Gastrocnemius medialis (tissue), 4 donors: ENCODE measurements around the gene FEV. TPM values are rescaled to one million over a fixed set of nuclear protein-coding genes. Genes with fewer than 3 reads are reported as not detected.

Experiments used
- ATAC-seq, 2 donors: fragments of 150-250 bp; one replicate each; pipeline ENCODE4 v1.9.1; 2016
- DNase-seq, 2 donors: peaks; one replicate each; pipeline ENCODE4 v3.0.0-alpha.2; 2019
- H3K27ac ChIP-seq, 4 donors: fragments of 200-600 bp; sonication (generic); 1 replicate in 1 of 4; 2 replicates in 3 of 4; pipeline ENCODE4 v1.5.1; 2016 to 2018; ENCODE audit warnings: mild to moderate bottlenecking in 2 of 4, moderate library complexity in 1 of 4
- H3K27me3 ChIP-seq, 3 donors: fragments of 200-600 bp; sonication (generic) in 2 of 3; 1 replicate in 1 of 3; 2 replicates in 2 of 3; pipeline versions ENCODE4 v1.5.1 to v1.6.0; 2016 to 2019; ENCODE audit warnings: mild to moderate bottlenecking in 1 of 3, moderate library complexity in 1 of 3
- H3K36me3 ChIP-seq, 2 donors: fragments of 200-600 bp; sonication (generic) in 1 of 2; one replicate each; pipeline ENCODE4 v1.5.1; 2017 to 2018
- H3K4me1 ChIP-seq, 2 donors: fragments of 200-600 bp; sonication (generic) in 1 of 2; one replicate each; pipeline ENCODE4 v1.5.1; 2016 to 2017; ENCODE audit warnings: mild to moderate bottlenecking in 2 of 2
- H3K4me3 ChIP-seq, 4 donors: fragments of 200-600 bp; sonication (generic) in 3 of 4; 1 replicate in 1 of 4; 2 replicates in 3 of 4; pipeline ENCODE4 v1.5.1; 2016 to 2019; ENCODE audit warnings: mild to moderate bottlenecking in 2 of 4
- H3K9me3 ChIP-seq, 3 donors: fragments of 200-600 bp; sonication (generic) in 2 of 3; 1 replicate in 1 of 3; 2 replicates in 2 of 3; pipeline ENCODE4 v1.5.1; 2016 to 2019
- POLR2A ChIP-seq, 2 donors: fragments of 450-650 bp; IDR thresholded peaks; one replicate each; pipeline ENCODE4 v1.6.1; 2017; ENCODE audit warnings: antibody characterized with exemption in 2 of 2, mild to moderate bottlenecking in 2 of 2, moderate library complexity in 2 of 2
- in situ Hi-C, 4 donors: fragments of 200-750 bp; cut with MboI; loops; one replicate each; pipeline versions ENCODE4 v1.15.0 to v1.8.0; 2017; ENCODE audit warnings: low sequenced_read_pairs in 4 of 4
- intact Hi-C: fragments of 100-400 bp; cut with DNase I; formaldehyde crosslinking; loops from one replicate; pipeline ENCODE4 v1.15.1; 2023; ENCODE audit warnings: low total_unique reads
- total RNA-seq, 4 donors: library from RNA; depleted of rRNA; stranded (reverse); fragments of >200 nt; gene quantifications; one replicate each; pipeline versions ENCODE4 v1.1.0 to v1.2.3, GENCODE V29; 2016
- TF ChIP-seq, protein P1 (sequence below), 5 experiments: fragments of 450-650 bp in 3 of 5; fragments of 200-600 bp in 2 of 5; sonication (generic) in 2 of 5; IDR thresholded peaks in 4 of 5; conservative IDR thresholded peaks in 1 of 5; 1 replicate in 4 of 5; 2 replicates in 1 of 5; pipeline ENCODE4 v1.5.1; 2016 to 2019; ENCODE audit warnings: antibody characterized with exemption in 5 of 5, mild to moderate bottlenecking in 3 of 5, moderate library complexity in 3 of 5

FEV gene
- total RNA-seq, 4 donors from 2014 or later: not detected

DNA sequence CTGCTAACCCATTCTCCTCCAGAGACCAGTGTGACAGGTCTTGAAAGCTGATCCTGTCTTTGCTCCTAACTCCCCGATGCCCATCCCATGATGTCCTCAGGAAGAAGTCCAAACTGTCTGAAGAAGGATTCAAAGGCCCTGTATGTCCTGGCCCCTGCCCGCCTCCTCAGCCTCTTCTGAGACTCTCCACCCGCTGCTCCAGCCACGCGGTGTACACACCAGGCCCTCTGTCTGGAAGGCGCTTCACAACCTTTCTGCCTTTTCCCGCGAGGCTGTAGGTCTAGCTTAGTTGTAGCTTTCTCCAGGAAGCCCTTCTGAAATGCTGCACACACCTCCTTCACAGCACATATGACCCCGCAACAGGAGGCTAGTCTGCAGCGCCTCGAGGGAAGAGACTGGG, 31.7 kb upstream of the FEV start:
- DNase-seq (no peak), ATAC-seq (no peak)
- no peak overlapping the region for H3K4me3 ChIP-seq
- no peaks in the 10 kb centered on the region for H3K4me1 ChIP-seq
- H3K27me3 ChIP-seq: no peaks in the 10 kb centered on the region
- in situ Hi-C loops: loop anchor here in 1 of 4 donors (25.0 kb wide), 1 partner anchor 296 kb away; the partner anchor contains the start of gene PTPRN
- no peaks in the 10 kb centered on the region for H3K36me3 ChIP-seq
- intact Hi-C loops: no loop called here
- no peak overlapping the region for H3K27ac ChIP-seq
- H3K9me3 ChIP-seq: no peaks in the 10 kb centered on the region
- no peak for TF ChIP-seq POLR2A (IDR thresholded peaks at IDR 0.05)
- TF ChIP-seq, protein P1, sequence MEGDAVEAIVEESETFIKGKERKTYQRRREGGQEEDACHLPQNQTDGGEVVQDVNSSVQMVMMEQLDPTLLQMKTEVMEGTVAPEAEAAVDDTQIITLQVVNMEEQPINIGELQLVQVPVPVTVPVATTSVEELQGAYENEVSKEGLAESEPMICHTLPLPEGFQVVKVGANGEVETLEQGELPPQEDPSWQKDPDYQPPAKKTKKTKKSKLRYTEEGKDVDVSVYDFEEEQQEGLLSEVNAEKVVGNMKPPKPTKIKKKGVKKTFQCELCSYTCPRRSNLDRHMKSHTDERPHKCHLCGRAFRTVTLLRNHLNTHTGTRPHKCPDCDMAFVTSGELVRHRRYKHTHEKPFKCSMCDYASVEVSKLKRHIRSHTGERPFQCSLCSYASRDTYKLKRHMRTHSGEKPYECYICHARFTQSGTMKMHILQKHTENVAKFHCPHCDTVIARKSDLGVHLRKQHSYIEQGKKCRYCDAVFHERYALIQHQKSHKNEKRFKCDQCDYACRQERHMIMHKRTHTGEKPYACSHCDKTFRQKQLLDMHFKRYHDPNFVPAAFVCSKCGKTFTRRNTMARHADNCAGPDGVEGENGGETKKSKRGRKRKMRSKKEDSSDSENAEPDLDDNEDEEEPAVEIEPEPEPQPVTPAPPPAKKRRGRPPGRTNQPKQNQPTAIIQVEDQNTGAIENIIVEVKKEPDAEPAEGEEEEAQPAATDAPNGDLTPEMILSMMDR (IDR thresholded peaks at IDR 0.05 in 4 of 5, conservative IDR thresholded peaks at IDR 0.05 in 1 of 5): no peak

DNA sequence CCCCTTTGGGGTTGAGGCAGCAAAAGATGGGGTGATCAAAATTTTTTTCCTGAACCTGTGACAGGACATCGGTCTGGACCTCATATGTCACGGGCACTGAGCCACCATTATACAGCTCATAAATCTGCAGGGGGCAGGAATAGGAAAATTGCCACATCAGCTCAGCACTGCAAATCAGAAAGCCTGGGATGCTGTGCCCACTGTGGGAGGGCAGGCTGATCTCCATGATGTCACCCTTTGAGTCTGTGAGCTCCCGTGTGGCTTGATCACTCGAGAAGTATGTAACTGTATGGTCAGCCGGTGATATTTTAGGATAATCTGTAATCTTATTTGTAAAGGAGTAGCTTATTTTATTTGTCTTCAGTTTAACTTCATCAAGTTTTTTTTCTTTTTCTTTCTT, 25.9 kb upstream of the FEV start:
- H3K4me3 ChIP-seq: no peak overlapping the region
- no peaks in the 10 kb centered on the region for H3K36me3 ChIP-seq
- ATAC-seq: no peak
- in situ Hi-C loops: loop anchor here in 1 of 4 donors (25.0 kb wide), 1 partner anchor 301 kb away; the partner anchor contains the start of gene PTPRN
- no peak for TF ChIP-seq POLR2A (IDR thresholded peaks at IDR 0.05)
- TF ChIP-seq, protein P1 (IDR thresholded peaks at IDR 0.05 in 4 of 5, conservative IDR thresholded peaks at IDR 0.05 in 1 of 5): no peak
- intact Hi-C loops: no loop called here
- no peak overlapping the region for H3K27ac ChIP-seq
- no peaks in the 10 kb centered on the region for H3K9me3 ChIP-seq
- no peaks in the 10 kb centered on the region for H3K4me1 ChIP-seq
- DNase-seq: no peak
- peaks cover 3 to 15% (median 10%) of the 10 kb centered on the region in 3 donors for H3K27me3 ChIP-seq

DNA sequence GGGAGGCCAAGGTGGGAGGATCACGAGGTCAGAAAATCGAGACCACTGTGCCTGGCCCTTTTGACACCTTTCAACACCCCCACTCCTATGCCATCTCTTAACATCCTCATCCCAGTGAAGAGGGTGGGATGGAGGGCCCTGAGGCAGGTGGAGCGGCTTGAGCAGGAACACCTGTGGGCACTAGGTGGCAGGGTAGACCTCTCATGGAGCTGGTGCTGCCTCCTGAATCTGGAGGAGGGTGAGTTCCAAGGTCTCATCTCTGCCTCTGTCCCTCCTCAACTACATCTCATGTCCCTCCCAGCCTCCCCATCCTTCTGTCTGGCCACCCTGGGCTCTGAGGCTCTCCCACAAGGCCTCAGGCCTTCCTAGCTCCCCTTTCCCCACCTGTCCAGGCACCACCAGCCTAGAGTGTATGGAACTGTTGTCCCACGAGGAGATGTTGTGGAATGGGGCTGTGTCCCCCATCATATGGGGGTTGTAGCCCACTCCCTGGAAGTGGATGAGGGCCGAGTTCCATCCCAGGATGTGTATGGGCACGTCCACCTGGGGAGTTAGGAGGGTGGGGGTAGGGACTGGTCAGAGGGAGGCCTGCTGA, 25.3 kb upstream of the FEV start:
- intact Hi-C loops: no loop called here
- ATAC-seq: no peak
- TF ChIP-seq POLR2A (IDR thresholded peaks at IDR 0.05): no peak
- TF ChIP-seq, protein P1 (IDR thresholded peaks at IDR 0.05 in 4 of 5, conservative IDR thresholded peaks at IDR 0.05 in 1 of 5): no peak
- Histone ChIP-seq H3K27ac (no peak overlapping the region), H3K36me3 (no peaks in the 10 kb centered on the region), H3K9me3 (no peaks in the 10 kb centered on the region), H3K4me1 (no peaks in the 10 kb centered on the region), H3K27me3 (peaks cover 9 to 16% (median 15%) of the 10 kb centered on the region in 3 donors), H3K4me3 (no peak overlapping the region)
- DNase-seq: no peak
- in situ Hi-C loops: loop anchor here in 1 of 4 donors (25.0 kb wide), 1 partner anchor 302 kb away; the partner anchor contains the start of gene PTPRN

DNA sequence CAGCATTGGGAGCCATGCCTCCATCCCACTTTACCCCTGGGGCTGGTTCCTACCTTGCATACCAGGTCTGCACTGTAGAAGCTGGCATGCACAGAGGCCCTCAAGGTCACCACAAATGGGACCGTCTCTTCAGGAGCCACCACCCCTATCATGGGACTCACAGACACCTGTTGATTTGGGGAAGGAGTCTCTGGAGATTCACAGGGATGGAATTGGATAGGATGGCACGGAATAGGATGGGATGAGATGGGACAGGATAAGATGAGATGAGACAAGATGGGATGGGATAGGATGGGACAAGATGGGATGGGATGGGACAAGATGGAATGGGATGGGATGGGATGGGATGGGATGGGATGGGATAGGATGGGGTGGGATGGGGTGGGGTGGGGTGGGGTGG, 24.3 kb upstream of the FEV start:
- DNase-seq (no peak), ATAC-seq (no peak)
- Histone ChIP-seq H3K27ac (no peak overlapping the region), H3K4me1 (no peaks in the 10 kb centered on the region), H3K4me3 (no peak overlapping the region), H3K9me3 (no peaks in the 10 kb centered on the region), H3K27me3 (peaks cover 19 to 25% (median 24%) of the 10 kb centered on the region in 3 donors), H3K36me3 (no peaks in the 10 kb centered on the region)
- TF ChIP-seq POLR2A (IDR thresholded peaks at IDR 0.05): no peak
- TF ChIP-seq, protein P1 (IDR thresholded peaks at IDR 0.05 in 4 of 5, conservative IDR thresholded peaks at IDR 0.05 in 1 of 5): no peak
- in situ Hi-C loops: loop anchor here in 1 of 4 donors (25.0 kb wide), 1 partner anchor 303 kb away; the partner anchor contains the start of gene PTPRN
- intact Hi-C loops: no loop called here
